Activated CD4-positive, alpha-beta T cell treated with anti-CD3 and anti-CD28 coated beads, Interleukin-2, amount 50 U/mL, for 24 hours (primary cell): ENCODE measurements around the gene SLC35E1.
"Not testable (repeated sequence)": the region's sequence is repeated elsewhere in the genome, so short reads cannot be mapped to it uniquely, and the experiment has no call there.

Source experiments
- DNase-seq, 2 donors: peaks; one replicate each; pipeline ENCODE4 v3.0.0-alpha.2; 2020; ENCODE audit warnings: low read depth in 1 of 2, low spot score in 1 of 2

SLC35E1 gene

DNA sequence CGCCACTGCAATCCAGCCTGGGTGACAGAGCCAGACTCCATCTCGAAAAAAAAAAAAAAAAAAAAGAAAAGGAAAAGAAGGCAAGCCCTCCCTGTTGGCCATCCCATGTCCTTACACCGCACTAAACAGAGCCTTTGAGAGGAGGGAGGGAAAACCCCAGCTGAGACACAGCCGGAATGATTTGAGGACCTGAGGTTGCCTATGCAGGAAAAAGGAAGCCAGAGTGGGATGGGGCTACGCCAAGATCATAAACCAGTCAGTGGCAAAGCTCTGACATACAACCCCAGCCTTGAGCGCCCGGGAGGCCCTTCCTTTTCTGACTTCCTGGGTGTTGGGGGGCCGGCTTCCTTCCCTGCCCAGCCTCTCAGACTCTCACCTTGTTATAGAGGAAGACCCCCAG is 17.4 kb downstream of the SLC35E1 start:
- no peak for DNase-seq

DNA sequence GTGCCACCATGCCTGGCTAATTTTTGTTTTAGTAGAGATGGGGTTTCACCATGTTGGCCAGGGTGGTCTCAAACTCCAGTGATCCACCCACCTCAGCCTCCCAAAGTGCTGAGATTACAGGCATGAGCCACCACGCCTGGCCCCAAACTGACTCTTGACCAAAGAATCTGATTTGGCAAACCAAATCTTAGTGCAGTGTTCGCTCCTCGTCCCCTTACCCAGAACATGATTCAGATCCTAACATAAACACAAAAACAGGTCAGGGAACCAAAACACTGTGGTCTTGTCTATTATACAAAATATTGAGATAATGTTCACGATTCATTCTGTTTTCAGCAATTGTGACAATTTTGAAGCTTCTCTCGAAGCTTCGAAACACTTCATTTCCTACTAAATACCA is 20.3 kb downstream of the SLC35E1 start:
- DNase-seq: not testable (repeated sequence)

DNA sequence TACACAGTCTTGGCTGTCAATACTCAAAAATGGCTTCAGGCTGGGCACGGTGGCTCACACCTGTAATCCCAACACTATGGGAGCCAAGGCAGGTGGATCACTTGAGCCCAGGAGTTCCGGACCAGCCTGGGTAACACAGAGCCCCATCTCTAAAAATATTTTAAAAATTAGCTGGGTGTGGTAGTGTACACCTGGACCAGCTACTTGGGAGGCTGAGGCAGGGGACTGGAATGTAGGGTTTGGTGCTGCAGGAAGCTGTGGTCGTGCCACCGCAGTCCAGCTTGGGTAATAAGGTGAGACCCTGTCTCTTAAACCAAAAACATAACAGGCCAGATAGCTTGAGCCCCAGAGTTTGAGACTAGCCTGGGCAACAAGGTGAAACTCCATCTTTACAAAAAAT is 23.3 kb downstream of the SLC35E1 start:
- DNase-seq: no peak

DNA sequence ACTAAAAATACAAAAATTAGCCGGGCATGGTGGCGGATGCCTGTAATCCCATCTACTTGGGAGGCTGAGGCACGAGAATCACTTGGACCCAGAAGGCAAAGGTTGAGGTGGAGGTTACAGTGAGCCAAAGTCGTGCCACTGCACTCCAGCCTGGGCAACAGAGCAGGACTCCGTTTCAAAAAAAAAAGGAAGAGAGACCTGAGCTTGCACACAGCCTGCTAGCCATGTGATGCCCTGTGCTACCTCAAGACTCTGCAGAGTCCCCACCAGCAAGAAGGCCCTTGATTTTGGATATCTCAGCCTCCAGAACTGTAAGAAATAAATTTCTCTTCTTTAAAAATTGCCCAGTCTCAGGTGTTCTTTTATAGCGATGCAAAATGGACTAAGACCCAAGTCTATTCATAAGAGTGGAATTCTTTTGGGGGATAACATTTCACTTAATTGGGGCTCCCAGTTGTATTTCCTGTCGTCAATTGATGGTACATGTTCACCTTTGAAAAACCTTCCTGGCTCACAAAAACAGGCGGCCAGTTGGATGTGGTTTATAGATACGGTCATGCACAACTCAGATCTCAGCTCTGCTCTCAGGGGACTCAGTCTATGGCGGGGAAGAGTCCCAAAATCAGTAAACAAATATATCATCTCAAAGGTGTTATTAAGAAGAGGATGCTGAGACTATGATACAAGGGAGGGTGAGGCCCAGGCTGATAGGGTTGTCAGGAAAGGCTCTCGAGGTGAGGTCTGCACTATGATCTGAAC is 27.6 kb downstream of the SLC35E1 start:
- no peak for DNase-seq

DNA sequence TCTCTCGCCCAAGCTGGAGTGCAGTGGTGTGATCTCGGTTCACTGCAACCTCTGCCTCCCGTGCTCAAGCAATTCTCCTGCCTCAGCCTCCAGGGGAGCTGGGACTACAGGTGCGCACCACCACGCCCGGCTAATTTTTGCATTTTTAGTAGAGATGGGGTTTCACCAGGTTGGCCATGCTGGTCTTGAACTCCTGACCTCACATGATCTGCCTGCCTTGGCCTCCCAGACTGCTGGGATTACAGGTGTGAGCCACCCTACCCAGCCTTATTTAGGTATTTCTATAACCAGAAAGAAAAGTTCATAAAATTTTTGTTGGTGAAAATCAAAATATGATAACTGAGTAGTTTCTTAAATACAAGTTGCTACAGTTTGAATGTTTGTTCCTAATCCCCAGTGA is 28.5 kb downstream of the SLC35E1 start:
- DNase-seq: not testable (repeated sequence)

DNA sequence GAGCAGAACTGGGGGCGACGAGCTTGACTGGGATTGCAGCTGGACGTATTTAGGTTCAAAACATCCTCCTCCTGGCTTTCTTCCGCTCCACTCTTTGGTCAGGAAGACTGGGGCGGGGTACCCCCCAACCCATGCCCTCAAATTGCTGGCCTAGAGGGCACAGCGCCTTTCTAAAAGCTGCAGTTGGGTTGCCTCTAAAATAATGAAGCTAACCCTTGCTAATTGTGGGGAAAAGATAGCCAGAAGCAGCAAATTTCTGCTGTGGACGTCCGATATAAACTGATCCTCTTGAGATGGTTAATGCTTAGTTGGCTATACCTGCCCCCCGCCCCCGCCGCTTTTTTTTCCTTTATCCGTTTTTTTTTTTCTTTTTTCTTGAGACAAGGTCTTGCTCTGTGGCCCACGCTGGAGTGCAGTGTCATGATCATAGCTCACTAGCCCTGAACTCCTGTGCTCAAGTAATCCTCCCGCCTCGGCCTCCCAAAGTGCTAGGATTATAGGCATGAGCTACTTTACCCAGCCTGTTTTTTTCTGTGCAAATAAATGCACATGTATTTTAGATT is 29.2 kb downstream of the SLC35E1 start:
- no peak for DNase-seq

DNA sequence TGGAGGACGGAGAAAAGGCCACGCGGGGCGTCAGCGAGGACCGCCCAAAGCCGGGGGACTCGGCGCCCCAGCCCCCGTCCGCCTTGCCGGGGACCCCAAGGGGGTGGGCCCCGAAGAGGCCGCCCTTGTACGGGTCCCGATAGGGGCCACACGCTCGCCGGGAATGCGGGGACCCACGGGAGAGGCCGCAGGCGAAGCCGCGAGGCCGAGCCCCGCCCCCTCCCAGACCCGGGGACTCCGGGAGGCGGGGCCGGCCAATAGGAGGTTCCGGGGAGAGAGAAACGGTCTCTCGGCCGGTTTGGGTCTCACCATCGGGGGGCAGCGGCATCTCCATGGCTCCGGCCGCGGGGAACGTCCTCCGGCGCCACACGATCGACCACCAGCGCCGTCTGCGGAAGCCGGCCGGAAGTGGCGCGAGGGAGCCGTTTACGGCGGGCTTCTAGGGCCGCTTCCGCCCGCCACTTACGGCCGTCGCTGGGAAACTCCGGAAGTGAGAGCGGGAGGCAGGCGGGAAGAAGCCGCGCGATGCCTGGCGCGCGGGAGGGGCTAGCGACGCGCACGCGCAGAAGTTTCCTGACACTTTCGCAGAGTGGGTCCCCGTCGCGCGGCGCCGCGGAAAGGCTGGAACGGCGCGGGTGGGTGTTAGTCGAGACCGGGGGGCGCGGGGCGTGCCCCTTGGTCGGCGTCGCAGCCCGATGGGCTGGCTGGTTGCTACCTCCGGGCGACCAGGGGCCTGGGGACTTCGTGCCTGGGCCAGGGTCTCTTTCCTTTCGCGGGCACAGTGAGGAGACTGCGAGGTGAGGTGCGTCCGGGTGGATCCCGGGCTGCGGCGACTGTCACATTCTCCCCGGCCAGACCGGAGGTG is 29.9 kb downstream of the SLC35E1 start, which contains the start of gene CHERP:
CHERP (minus strand) TSS at position 393 of the 865 bp plus-strand sequence; CDS start at position 334, 59 bp downstream.
- DNase-seq: peak; percentile 82 to 90

DNA sequence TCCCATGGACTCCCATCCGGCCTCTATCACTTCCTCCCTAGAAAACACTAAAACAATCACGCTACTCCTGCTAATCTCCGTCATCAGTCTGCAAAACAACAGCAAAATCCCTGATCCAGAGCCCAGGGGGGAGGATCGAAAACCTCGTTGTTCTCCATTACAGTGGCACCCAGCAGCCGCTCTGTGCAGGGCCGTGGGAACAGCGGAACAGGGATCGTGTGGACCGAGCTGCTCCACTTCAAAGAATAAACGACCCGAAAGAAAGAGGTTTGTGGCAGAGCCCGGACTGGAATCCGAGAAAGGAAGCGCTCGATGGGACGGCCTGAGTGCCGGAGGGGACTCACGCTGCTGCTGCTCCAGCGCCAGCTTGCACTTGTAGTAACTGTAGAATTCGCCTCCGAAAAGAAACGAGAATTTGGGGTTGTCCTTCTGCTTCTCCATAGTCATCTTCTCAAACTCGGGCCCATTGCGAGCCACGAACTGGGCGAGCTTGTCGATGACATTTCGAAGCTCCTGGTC is 30.6 kb downstream of the SLC35E1 start:
- DNase-seq: no peak

DNA sequence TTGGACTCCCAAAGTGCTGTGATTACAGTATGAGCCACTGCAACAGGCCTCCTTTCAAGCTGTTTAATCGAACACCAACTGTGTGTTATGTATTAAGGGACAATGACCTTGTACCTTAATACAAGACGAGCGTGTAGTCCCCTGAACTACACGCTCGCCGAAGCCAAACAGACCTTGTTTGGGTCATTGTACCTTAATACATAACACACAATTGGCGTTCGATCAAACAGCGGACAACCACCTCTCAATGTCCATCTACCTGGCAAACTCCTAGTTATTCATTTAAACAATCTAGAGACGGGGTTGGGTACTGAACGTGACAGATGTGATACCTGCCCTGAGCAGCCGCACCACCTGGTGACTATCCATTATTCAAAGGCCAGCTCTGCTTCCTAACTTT is 31.3 kb downstream of the SLC35E1 start:
- no peak for DNase-seq

DNA sequence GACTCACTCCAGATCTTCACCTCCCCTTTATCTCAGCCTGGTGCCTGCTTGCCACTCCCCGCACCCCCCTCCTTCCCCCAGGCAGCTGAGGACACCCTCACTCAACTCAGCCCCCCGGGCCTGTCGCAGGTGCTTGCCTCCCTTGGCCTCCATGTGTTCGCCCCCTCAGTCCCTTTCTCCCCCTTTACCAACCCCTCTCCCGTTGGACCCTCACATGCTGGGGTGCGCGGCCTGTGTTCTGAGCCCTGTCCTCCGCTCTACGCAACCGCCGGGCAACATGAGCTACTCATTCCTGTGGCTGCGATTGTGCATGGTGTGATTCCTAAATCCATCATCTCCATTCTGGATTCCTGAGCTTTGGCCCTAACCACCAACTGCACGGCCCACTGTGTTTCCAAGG is 35.1 kb downstream of the SLC35E1 start:
- DNase-seq: no peak

DNA sequence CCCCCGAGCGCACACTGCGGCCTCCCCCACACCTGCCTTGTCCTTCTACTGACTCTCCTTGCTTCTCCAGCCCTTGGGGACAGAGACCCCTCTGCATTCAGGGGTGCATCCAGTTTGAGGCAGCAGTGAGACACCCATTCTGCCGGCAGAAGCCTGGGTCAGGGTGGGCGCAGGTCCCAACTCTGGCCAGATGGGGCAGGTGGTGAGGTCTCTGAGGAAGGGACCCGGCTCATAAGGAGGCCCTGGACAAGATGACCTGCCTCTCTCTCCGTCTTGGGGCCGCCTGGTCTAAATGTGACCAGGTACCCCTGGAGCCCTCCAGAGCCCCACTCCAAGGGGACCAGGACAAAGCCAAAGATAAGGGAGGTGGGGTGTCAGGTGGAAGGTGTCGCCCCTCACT is 36.1 kb downstream of the SLC35E1 start:
- DNase-seq: no peak

DNA sequence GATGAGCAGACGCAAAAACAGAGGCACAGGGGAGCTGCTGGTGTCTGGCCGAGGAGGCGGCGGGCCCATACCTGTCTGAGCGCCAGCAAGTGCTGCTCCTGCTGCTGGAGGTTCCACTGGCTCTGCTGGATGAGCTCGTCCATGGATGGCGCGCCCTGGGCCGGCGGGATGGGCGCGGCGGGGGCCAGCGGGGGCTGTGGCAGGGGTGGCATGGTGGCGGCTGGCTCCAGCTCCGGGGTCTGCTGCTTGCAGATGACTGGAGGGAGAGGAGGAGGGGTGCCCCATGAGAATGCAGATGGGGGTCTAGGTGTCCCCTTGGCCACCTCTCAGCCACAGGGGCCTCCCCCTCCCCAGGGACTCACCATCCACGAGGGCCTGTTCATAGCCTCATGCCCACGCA is 36.8 kb downstream of the SLC35E1 start:
- DNase-seq: no peak

DNA sequence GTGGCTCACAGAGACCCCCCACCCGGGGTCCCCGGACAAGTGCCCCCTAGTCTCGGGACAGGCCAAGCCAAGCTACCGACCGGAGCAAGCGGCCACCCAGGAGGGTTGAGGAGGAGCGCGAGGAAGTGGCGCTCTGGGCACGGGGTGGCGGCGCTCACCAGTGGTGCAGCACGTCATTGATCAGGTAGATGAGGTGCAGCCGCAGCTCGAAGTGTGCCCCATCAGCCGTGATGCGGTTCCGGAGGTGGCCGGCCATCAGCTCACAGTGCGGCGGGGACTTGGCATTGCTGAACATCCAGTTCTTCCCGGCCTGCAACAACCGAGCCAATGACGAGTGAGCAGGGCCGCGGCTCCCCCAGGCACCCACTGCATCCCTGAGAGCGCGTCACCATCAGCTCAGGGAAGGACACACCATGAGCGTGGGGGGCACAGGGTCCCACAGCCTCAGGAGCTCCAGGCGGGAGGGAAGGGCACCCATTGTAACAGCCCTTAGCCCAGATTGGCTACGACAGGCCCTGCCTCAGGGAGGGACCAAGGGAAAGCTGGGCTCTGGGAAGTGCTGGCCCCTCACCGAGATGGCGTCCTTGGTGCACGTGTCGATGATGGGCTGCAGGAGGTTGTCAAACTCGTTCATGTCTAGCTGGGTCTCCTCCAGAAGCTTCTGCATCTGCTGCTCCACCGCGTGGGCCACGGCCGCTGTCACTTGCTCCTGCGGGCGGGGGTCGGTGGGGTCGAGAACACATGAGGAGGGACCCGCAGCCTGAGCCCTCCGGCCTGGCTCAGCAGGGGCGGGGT is 39.6 kb downstream of the SLC35E1 start:
- no peak for DNase-seq

DNA sequence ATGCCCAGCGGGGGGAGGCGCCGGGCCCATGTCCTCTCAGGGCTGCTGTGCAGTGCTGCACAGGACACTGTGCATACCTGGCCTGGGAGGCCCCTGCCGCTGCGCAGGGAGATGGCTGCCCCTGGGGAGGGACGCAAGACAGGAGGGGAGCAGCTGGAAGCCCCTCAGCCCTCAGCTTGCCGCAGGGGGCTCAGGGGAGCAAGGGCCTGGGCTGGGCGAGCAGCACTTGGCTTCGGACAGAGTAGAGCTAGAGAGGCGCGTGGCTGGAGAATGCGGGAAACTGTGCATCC is 40.9 kb downstream of the SLC35E1 start:
- no peak for DNase-seq

DNA sequence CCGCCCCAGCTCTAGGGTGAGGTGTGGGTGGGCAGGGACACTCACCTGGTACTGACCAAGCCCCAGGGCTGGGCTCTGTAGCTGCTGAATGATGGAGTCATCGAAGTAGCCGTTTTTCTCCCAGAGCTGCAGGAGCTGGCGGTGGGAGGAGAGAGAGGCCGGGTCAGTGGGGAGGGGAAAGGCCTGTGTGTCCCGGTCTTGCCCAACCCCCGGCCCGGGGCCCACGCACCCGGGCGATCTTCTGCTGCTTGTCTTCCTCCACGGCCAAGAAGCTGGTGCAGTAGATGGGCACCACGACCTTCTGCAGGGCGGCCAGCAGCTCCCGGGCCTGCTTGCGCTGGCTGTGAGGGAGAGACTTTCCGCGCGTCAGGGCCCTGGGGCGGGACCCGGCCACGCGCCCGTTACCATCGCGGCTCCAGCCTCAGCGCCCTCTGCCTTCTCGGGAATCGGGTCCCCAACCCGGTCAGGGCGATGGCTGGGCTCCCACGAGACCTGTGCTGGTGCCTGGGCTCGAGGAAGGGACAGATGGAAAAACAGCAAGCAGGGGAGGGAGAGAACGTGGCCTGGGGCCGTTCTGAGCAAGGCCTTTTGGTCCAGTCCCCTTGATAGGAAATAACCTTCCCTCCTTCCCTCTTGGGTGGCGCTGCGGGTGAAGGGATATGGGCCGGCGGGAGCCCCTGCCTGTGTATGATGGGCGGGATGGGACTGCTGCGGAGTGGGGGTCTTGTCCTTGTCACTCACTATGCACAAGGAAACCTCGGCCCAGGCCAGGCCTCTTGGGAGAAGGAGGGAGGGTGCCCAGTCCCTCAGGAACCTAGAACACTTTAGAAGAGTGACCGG is 41.5 kb downstream of the SLC35E1 start:
- DNase-seq: no peak

DNA sequence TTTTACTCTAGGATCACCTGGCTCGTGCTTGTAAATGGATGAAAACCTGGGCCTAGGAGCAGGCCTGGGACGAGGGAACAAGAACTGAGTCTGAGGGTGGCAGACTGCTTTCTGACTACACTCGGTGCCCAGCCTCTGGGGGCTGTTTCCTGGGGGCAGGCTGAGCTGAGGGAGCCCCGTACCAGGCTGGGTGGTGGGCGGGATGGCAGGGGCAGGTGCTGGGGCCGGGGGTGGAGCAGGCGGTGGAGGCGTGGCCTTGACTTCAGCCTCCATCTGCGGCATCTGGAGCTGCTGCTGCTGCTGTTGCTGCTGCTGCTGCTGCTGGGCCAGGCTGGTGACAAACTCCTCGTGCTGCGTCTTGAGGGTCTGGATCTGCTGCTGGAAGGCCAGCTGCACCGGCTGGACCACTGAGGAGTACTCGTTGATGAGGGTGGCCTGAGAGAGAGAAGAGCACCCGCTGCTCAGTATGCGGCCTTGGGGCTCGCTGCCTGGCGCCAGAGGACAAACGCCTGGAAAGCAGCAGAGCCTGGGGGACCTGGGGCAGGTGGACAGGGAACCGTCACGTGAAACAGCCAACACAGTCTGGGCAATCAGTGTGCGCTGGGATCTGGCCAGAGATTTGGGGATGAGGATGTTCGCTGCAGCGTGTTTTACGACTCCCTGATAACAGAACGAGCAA is 42.6 kb downstream of the SLC35E1 start:
- DNase-seq: no peak

DNA sequence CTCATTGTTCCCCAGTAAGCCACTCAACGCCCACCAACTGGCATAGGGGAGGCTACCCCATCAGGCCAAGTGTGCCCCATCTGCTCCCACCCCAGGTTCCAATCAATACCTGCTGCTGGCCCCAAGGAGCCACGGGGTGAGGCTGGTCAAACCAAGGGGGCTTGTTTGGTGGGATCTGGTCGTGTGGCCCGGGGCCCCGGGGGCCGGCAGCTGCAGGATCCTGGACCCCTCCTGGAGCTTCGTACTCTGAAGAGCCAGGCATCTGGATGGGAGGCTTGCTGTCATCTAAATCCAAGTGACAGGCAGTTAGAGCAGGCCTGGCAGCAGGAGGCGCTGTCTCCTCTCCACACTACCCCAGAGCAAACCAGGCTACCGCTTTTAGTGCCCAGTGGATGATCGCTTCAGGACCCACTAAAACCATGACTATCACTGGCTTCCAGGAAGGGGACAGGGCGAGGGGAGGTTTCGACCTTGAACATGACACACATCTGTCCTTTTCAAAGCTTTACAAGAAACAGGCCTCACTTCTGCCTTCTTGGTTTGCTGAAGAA is 44.2 kb downstream of the SLC35E1 start:
- no peak for DNase-seq

DNA sequence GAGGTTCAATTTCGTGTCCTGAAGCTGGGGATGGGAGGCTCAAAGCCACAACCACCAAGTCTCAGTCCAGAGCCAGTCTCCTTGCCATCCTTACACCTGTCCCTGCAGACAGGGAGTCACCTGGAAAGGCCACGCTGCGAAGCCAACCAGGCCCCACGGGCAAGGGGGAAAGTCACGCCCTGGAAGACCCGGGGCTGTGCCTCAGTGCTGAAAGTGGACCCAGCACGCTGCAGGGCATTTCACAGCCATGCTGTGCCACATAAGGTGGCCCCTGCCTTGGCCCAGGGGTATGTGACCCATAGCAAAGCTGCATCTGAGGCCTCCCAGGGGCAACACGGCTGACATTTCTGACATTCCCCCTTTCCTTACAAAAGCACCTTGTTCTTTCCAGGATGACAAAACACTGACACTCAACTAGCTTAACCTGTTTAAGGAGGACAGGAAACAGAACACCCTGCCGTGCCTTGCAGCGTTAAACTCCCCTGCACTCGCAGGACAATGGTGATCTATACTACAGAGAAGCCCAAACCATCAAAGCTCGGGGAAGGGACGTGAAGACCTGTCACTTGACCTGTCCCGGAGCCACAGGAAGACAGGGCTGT is 44.8 kb downstream of the SLC35E1 start:
- DNase-seq: no peak
